ENCODE measurements around the gene SCAMP4.

The SCAMP4 gene

GRCh38 chr19:1905110-1905862, at the start of gene SCAMP4, which contains the start of gene ADAT3 (continued):
- peak; percentile 65 for TF ChIP-seq ZNF518A (tag by site-specific recombination; conservative IDR thresholded peaks at IDR 0.05; ENCODE audit: low read depth)
- TF ChIP-seq ZNF391 (tag by site-specific recombination; IDR thresholded peaks at IDR 0.05; ENCODE audit: borderline replicate concordance, low read depth) = peak; percentile 13; the same call in 1 of the 2 replicates
- TF ChIP-seq PRDM4 (tag by site-specific recombination; IDR thresholded peaks at IDR 0.05) = 0 out of 2 replicates have a peak, but pooled peaks have one; percentile 37
- peak; percentile 8; the same call in 1 of the 2 replicates for TF ChIP-seq ZNF146 (tag by site-specific recombination; IDR thresholded peaks at IDR 0.05)
- TF ChIP-seq ZNF24 (tag by site-specific recombination; IDR thresholded peaks at IDR 0.05) = peak; percentile 69

- H3K27ac ChIP-seq (ENCODE audit: extremely low read depth, low read depth, low read length) = 0 out of 2 replicates have a peak overlapping the region, but pooled peaks have one; percentile 11
- H3K4me1 ChIP-seq (ENCODE audit: control insufficient read depth, insufficient read depth, low read length) = peaks cover 19% of the 10 kb centered on the region
- CTCF ChIA-PET = interaction anchor here (0.6 to 3.3 kb wide), 4 partner anchors 9 to 49 kb away, joined by 3 to 13 read pairs (median 4); no protein-coding TSS in a partner anchor
- H3K36me3 ChIP-seq (ENCODE audit: control insufficient read depth in 2 of 2, insufficient read depth in 1 of 2, low read length in 2 of 2) = no peaks in the 10 kb centered on the region
- no peak overlapping the region for H3K4me3 ChIP-seq (ENCODE audit: low read depth, low read length)
- no peak for TF ChIP-seq ZNF654 (tag by site-specific recombination; IDR thresholded peaks at IDR 0.05; ENCODE audit: low read depth)
- TF ChIP-seq ZNF366 (tag by site-specific recombination; conservative IDR thresholded peaks at IDR 0.05) = no peak
- no peak for TF ChIP-seq ZNF266 (tag by site-specific recombination; IDR thresholded peaks at IDR 0.05; ENCODE audit: low read depth)
- TF ChIP-seq ZNF768 (tag by site-specific recombination; IDR thresholded peaks at IDR 0.05) = no peak
- TF ChIP-seq SALL2 (tag by site-specific recombination; IDR thresholded peaks at IDR 0.05; ENCODE audit: borderline replicate concordance) = no peak
- TF ChIP-seq ZBTB48 (tag by site-specific recombination; IDR thresholded peaks at IDR 0.05) = no peak; the same call in 1 of the 2 replicates
- TF ChIP-seq ZNF658 (tag by site-specific recombination; IDR thresholded peaks at IDR 0.05) = no peak
- no peak for TF ChIP-seq ZNF394 (tag by site-specific recombination; IDR thresholded peaks at IDR 0.05; ENCODE audit: borderline replicate concordance)
- TF ChIP-seq ZNF26 (tag by site-specific recombination; IDR thresholded peaks at IDR 0.05) = no peak
- TF ChIP-seq ZBTB21 (tag by site-specific recombination; IDR thresholded peaks at IDR 0.05) = no peak
- POLR2A ChIA-PET = interaction anchor here (0.6 kb wide), 1 partner anchor 20 kb away, joined by 3 read pairs; no protein-coding TSS in a partner anchor
- no peaks in the 10 kb centered on the region for H3K9me3 ChIP-seq (ENCODE audit: control insufficient read depth, insufficient read depth, low read depth, low read length)
These were observed 49.4 kb upstream of the SCAMP4 start for GRCh38 chr19:1855828-1856255.

All from HEK293 (cell line).